ENCODE results near the gene GNAO1.

GNAO1 gene

GRCh38 chr16:56241596-56241995, 50.3 kb downstream of the GNAO1 start:
- DNase-seq (ENCODE audit: low read depth), result no peak
- no peak overlapping the region for H3K4me3 ChIP-seq (ENCODE audit: low read depth, low read length)
- TF ChIP-seq CTCF (IDR thresholded peaks at IDR 0.05; ENCODE audit: low read depth, low read length, missing control alignments), result no peak
- in situ Hi-C loops (cut with HindIII; ENCODE audit: low sequenced_read_pairs), result no loop called here

GRCh38 chr16:56242740-56243139, 51.5 kb downstream of the GNAO1 start:
- no peak overlapping the region for H3K4me3 ChIP-seq (ENCODE audit: low read depth, low read length)
- no peak for TF ChIP-seq CTCF (IDR thresholded peaks at IDR 0.05; ENCODE audit: low read depth, low read length, missing control alignments)
- in situ Hi-C loops (cut with HindIII; ENCODE audit: low sequenced_read_pairs), result no loop called here
- no peak for DNase-seq (ENCODE audit: low read depth)

DNA sequence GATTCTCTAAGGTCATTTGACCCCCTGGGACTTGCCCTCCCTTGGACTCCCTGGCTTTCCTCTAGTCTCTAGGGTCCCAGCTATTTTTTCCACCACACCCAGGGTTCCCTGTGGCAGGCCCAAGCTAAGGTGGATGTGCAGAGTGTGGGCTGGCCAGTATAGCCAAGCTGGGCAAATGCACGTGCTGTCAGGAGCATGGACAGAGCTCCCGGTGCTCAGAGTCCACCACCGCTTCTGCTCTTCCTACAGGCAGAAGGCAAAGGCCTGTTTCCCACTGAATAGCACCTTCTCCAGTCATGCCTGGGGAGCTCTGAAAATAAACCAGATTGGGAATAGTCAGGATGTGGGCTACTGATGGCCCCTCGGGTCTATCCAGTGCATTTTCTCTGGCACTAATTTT, 53.3 kb downstream of the GNAO1 start:
- TF ChIP-seq CTCF (IDR thresholded peaks at IDR 0.05; ENCODE audit: low read depth, low read length, missing control alignments), result no peak
- DNase-seq (ENCODE audit: low read depth), result no peak
- in situ Hi-C loops (cut with HindIII; ENCODE audit: low sequenced_read_pairs), result no loop called here
- no peak overlapping the region for H3K4me3 ChIP-seq (ENCODE audit: low read depth, low read length)

DNA sequence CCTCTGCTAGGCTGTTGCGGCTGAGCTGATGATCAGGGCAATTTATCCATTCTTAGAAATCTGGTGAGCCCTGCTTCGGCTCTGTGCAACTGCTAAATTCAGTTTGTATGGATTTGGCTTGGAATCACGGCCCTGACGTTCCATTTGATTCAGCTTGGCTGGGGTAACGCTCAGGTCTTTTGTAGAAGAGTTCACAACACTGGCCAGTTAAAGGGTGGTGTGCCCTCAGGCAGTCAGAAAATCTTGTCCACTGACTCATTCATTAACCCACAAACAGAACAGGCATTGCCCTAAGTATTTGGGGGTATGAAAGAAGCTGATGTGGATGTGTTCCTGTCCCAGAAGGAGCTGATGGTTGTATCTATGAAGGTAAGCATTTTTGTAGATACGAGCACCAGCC, 53.9 kb downstream of the GNAO1 start:
- no peak overlapping the region for H3K4me3 ChIP-seq (ENCODE audit: low read depth, low read length)
- in situ Hi-C loops (cut with HindIII; ENCODE audit: low sequenced_read_pairs), result no loop called here
- no peak for DNase-seq (ENCODE audit: low read depth)
- TF ChIP-seq CTCF (IDR thresholded peaks at IDR 0.05; ENCODE audit: low read depth, low read length, missing control alignments), result no peak

- no peak for TF ChIP-seq CTCF (IDR thresholded peaks at IDR 0.05; ENCODE audit: low read depth, low read length, missing control alignments)
- in situ Hi-C loops (cut with HindIII; ENCODE audit: low sequenced_read_pairs), result no loop called here
- DNase-seq (ENCODE audit: low read depth), result no peak
- no peak overlapping the region for H3K4me3 ChIP-seq (ENCODE audit: low read depth, low read length)
Measured at GRCh38 chr16:56246051-56246817, 54.9 kb downstream of the GNAO1 start.

DNA sequence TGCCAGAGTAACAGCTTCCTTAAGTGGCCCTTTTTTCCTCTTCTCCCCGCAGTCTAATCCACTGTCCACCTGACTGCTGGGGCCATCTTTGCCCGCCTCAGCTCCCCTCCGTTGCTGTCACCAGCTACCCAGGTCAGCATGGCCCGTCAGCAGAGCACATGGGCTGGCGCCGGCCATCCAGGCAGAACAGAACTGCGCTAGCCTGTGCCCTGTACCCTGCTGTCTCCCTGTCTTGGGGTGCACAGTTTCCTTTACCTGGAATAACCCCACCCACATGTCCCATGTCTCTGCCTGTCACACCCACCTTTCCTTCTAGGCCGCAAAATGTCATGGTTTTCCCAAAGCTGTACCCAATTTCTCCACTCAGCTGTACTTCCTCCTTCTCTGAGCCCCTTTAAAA, 55.7 kb downstream of the GNAO1 start:
- DNase-seq (ENCODE audit: low read depth), result no peak
- in situ Hi-C loops (cut with HindIII; ENCODE audit: low sequenced_read_pairs), result no loop called here
- H3K4me3 ChIP-seq (ENCODE audit: low read depth, low read length), result no peak overlapping the region
- TF ChIP-seq CTCF (IDR thresholded peaks at IDR 0.05; ENCODE audit: low read depth, low read length, missing control alignments), result no peak

All from astrocyte of the cerebellum (primary cell).